Astrocyte (in vitro differentiated cells and primary cell): ENCODE data around the gene TRIP13. TPM values are rescaled to one million over a fixed set of nuclear protein-coding genes. Genes with fewer than 3 reads are reported as not detected.

ENCODE experiments used
- DNase-seq: peaks from one replicate; pipeline ENCODE4 v3.0.0-alpha.2; 2010; ENCODE audit warnings: low read depth
- FAIRE-seq: peaks from 2 replicates; lab custom pipeline; 2011; peaks lifted over from hg19 to GRCh38; lab: Jason Lieb, UNC
- H2AFZ ChIP-seq: 2 replicates; pipeline ENCODE4 v1.6.0; 2012; ENCODE audit warnings: low read depth, low read length, inconsistent platforms
- H3K27ac ChIP-seq: 2 replicates; pipeline ENCODE4 v1.5.1; 2011; ENCODE audit warnings: low read depth, low read length, inconsistent platforms
- H3K27me3 ChIP-seq: 2 replicates; pipeline ENCODE4 v1.6.0; 2011; ENCODE audit warnings: low read length, inconsistent platforms; ENCODE audit not compliant: insufficient read depth
- H3K36me3 ChIP-seq: 2 replicates; pipeline ENCODE4 v1.5.1; 2011; ENCODE audit warnings: low read length, inconsistent platforms; ENCODE audit not compliant: insufficient read depth
- H3K4me1 ChIP-seq: 2 replicates; pipeline ENCODE4 v1.5.1; 2011; ENCODE audit warnings: low read length, inconsistent platforms; ENCODE audit not compliant: insufficient read depth
- H3K4me2 ChIP-seq: 2 replicates; pipeline ENCODE4 v1.6.0; 2012; ENCODE audit warnings: low read length, inconsistent platforms
- H3K4me3 ChIP-seq: 2 replicates; pipeline ENCODE4 v1.5.1; 2011; ENCODE audit warnings: low read depth, mild to moderate bottlenecking, low read length, inconsistent platforms; ENCODE audit not compliant: insufficient read depth
- H3K79me2 ChIP-seq: 2 replicates; pipeline ENCODE4 v1.6.0; 2012; ENCODE audit warnings: mild to moderate bottlenecking, low read length, inconsistent platforms; ENCODE audit not compliant: insufficient read depth
- H3K9ac ChIP-seq: 2 replicates; pipeline ENCODE4 v1.6.0; 2012; ENCODE audit warnings: mild to moderate bottlenecking, low read length, inconsistent platforms
- H3K9me3 ChIP-seq: 2 replicates; pipeline ENCODE4 v1.5.1; 2012; ENCODE audit warnings: low read depth, mild to moderate bottlenecking, low read length, inconsistent platforms; ENCODE audit not compliant: insufficient read depth
- H4K20me1 ChIP-seq: 2 replicates; pipeline ENCODE4 v1.6.0; 2012; ENCODE audit warnings: low read length, inconsistent platforms; ENCODE audit not compliant: insufficient read depth
- H3K27ac Mint-ChIP-seq: one replicate; pipeline ENCODE4 v1.8.0; 2021; ENCODE audit warnings: mild to moderate bottlenecking, mixed read lengths; ENCODE audit not compliant: unreplicated experiment
- H3K27me3 Mint-ChIP-seq: one replicate; pipeline ENCODE4 v1.8.0; 2021; ENCODE audit warnings: low read depth, mixed read lengths; ENCODE audit not compliant: unreplicated experiment
- H3K36me3 Mint-ChIP-seq: one replicate; pipeline ENCODE4 v1.8.0; 2021; ENCODE audit warnings: low read depth, mixed read lengths; ENCODE audit not compliant: unreplicated experiment
- H3K4me1 Mint-ChIP-seq: one replicate; pipeline ENCODE4 v1.8.0; 2021; ENCODE audit warnings: low read depth, mixed read lengths; ENCODE audit not compliant: unreplicated experiment
- H3K4me3 Mint-ChIP-seq: one replicate; pipeline ENCODE4 v1.8.0; 2021; ENCODE audit warnings: mild to moderate bottlenecking, moderate library complexity, mixed read lengths; ENCODE audit not compliant: unreplicated experiment
- H3K9me3 Mint-ChIP-seq: one replicate; pipeline ENCODE4 v1.8.0; 2021; ENCODE audit warnings: mild to moderate bottlenecking, mixed read lengths; ENCODE audit not compliant: unreplicated experiment
- CTCF ChIP-seq: IDR thresholded peaks from 2 replicates; pipeline ENCODE4 v1.5.1; 2011; ENCODE audit warnings: low read depth, mild to moderate bottlenecking, inconsistent platforms, low read length, moderate library complexity; ENCODE audit not compliant: insufficient read depth
- EZH2 ChIP-seq: IDR thresholded peaks from 2 replicates; pipeline ENCODE4 v1.6.1; 2012; ENCODE audit warnings: mild to moderate bottlenecking, low read length, inconsistent platforms; ENCODE audit not compliant: insufficient read depth
- total RNA-seq: library from RNA; stranded (reverse); gene quantifications from 2 replicates; pipeline ENCODE4 v1.2.1, GENCODE V29; 2021

Gene TRIP13
- total RNA-seq, 1 donor from 2014 or later = 7.3 TPM

GRCh38 chr5:948472-949274 lies 56.0 kb downstream of the TRIP13 start:
- peaks cover 77% of the 10 kb centered on the region for H3K27me3 ChIP-seq

GRCh38 chr5:949275-949543 lies 56.5 kb downstream of the TRIP13 start:
- H2AFZ ChIP-seq = no peak overlapping the region
- no peak overlapping the region for H3K27ac Mint-ChIP-seq
- H3K27ac ChIP-seq = no peak overlapping the region
- peaks cover 10% of the 10 kb centered on the region for H3K9me3 Mint-ChIP-seq
- no peak overlapping the region for H3K9ac ChIP-seq
- no peak overlapping the region for H3K4me3 ChIP-seq
- FAIRE-seq (no peak), DNase-seq (no peak)
- H4K20me1 ChIP-seq = peaks cover 7% of the 10 kb centered on the region
- H3K27me3 ChIP-seq = peaks cover 77% of the 10 kb centered on the region
- peaks cover 81% of the 10 kb centered on the region for H3K27me3 Mint-ChIP-seq
- H3K9me3 ChIP-seq = peaks cover 19% of the 10 kb centered on the region
- peaks cover 5% of the 10 kb centered on the region for H3K36me3 Mint-ChIP-seq
- H3K79me2 ChIP-seq = no peaks in the 10 kb centered on the region
- H3K4me3 Mint-ChIP-seq = no peak overlapping the region
- H3K4me2 ChIP-seq = no peak overlapping the region
- H3K36me3 ChIP-seq = no peaks in the 10 kb centered on the region
- H3K4me1 Mint-ChIP-seq = peaks cover 7% of the 10 kb centered on the region
- no peaks in the 10 kb centered on the region for H3K4me1 ChIP-seq
- TF ChIP-seq EZH2 (no peak), CTCF (no peak)

More at GRCh38 chr5:948472-949274, 56.0 kb downstream of the TRIP13 start:
- Histone ChIP-seq H3K4me1 (no peaks in the 10 kb centered on the region), H4K20me1 (peaks cover 7% of the 10 kb centered on the region), H3K9me3 (peaks cover 19% of the 10 kb centered on the region), H3K27ac (no peak overlapping the region), H3K36me3 (no peaks in the 10 kb centered on the region), H3K79me2 (no peaks in the 10 kb centered on the region), H3K4me2 (no peak overlapping the region), H2AFZ (no peak overlapping the region), H3K4me3 (no peak overlapping the region), H3K9ac (no peak overlapping the region)
- FAIRE-seq = no peak
- H3K27me3 Mint-ChIP-seq = peaks cover 80% of the 10 kb centered on the region
- TF ChIP-seq EZH2 (no peak), CTCF (no peak)
- H3K4me3 Mint-ChIP-seq = no peak overlapping the region
- H3K27ac Mint-ChIP-seq = no peak overlapping the region
- peaks cover 9% of the 10 kb centered on the region for H3K4me1 Mint-ChIP-seq
- peaks cover 10% of the 10 kb centered on the region for H3K9me3 Mint-ChIP-seq
- no peak for DNase-seq
- H3K36me3 Mint-ChIP-seq = peaks cover 5% of the 10 kb centered on the region

- H3K36me3 ChIP-seq = no peaks in the 10 kb centered on the region
- H3K9me3 ChIP-seq = peaks cover 19% of the 10 kb centered on the region
- H3K27me3 ChIP-seq = peaks cover 76% of the 10 kb centered on the region
- H3K27ac ChIP-seq = no peak overlapping the region
- no peak overlapping the region for H3K4me2 ChIP-seq
- Mint-ChIP-seq H3K9me3 (peaks cover 10% of the 10 kb centered on the region), H3K4me1 (peaks cover 7% of the 10 kb centered on the region), H3K4me3 (no peak overlapping the region), H3K27ac (no peak overlapping the region), H3K27me3 (peaks cover 77% of the 10 kb centered on the region), H3K36me3 (peaks cover 5% of the 10 kb centered on the region)
- DNase-seq (no peak), FAIRE-seq (no peak)
- H4K20me1 ChIP-seq = peaks cover 7% of the 10 kb centered on the region
- H3K9ac ChIP-seq = no peak overlapping the region
- H3K4me3 ChIP-seq = no peak overlapping the region
- no peaks in the 10 kb centered on the region for H3K79me2 ChIP-seq
- no peak overlapping the region for H2AFZ ChIP-seq
- no peaks in the 10 kb centered on the region for H3K4me1 ChIP-seq
- TF ChIP-seq CTCF = no peak
- no peak for TF ChIP-seq EZH2
Measured at GRCh38 chr5:949815-950560, 57.3 kb downstream of the TRIP13 start.
